BE2C (cell line): ENCODE data around the gene AP4E1.

ENCODE experiments used
- DNase-seq: peaks from one replicate; pipeline ENCODE4 v3.0.0-alpha.2; 2020
- H3K27me3 ChIP-seq: fragments of 250-450 bp; sonication (Bioruptor Pico); 2 replicates; pipeline ENCODE4 v1.5.1; 2020; ENCODE audit warnings: mild to moderate bottlenecking
- H3K36me3 ChIP-seq: fragments of 250-450 bp; sonication (Bioruptor Pico); 2 replicates; pipeline ENCODE4 v1.5.1; 2020; ENCODE audit warnings: mild to moderate bottlenecking
- H3K4me1 ChIP-seq: fragments of 250-450 bp; sonication (Bioruptor Pico); 2 replicates; pipeline ENCODE4 v1.5.1; 2020
- H3K4me3 ChIP-seq: 2 replicates; pipeline ENCODE4 v1.5.1; 2011; ENCODE audit warnings: low read depth, low read length
- H3K9me3 ChIP-seq: fragments of 250-450 bp; sonication (Bioruptor Pico); 2 replicates; pipeline ENCODE4 v1.5.1; 2020
- TF ChIP-seq, protein P1 (sequence below): IDR thresholded peaks from 2 replicates; pipeline ENCODE4 v1.5.1; 2012; ENCODE audit warnings: mild to moderate bottlenecking, low read depth, low read length

Gene AP4E1

DNA sequence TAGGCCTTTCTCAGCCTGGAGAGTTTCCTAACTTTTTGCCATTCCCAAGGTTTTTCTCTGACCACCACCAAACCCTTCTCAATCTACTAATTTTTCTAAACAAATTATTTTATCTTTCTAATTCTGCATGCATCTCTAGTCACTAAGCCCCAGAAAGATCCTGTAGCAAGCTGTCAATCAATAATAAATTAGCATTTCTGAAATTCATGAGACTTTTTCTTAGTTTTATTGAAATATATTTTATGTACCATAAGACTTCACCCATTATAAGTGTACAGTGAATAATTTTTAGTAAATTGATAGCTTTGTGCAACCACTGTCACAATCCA lies 22.4 kb upstream of the AP4E1 start:
- Histone ChIP-seq H3K27me3 (no peaks in the 10 kb centered on the region), H3K4me1 (no peaks in the 10 kb centered on the region), H3K36me3 (no peaks in the 10 kb centered on the region), H3K9me3 (no peaks in the 10 kb centered on the region), H3K4me3 (no peak overlapping the region)
- no peak for DNase-seq
- TF ChIP-seq, protein P1, sequence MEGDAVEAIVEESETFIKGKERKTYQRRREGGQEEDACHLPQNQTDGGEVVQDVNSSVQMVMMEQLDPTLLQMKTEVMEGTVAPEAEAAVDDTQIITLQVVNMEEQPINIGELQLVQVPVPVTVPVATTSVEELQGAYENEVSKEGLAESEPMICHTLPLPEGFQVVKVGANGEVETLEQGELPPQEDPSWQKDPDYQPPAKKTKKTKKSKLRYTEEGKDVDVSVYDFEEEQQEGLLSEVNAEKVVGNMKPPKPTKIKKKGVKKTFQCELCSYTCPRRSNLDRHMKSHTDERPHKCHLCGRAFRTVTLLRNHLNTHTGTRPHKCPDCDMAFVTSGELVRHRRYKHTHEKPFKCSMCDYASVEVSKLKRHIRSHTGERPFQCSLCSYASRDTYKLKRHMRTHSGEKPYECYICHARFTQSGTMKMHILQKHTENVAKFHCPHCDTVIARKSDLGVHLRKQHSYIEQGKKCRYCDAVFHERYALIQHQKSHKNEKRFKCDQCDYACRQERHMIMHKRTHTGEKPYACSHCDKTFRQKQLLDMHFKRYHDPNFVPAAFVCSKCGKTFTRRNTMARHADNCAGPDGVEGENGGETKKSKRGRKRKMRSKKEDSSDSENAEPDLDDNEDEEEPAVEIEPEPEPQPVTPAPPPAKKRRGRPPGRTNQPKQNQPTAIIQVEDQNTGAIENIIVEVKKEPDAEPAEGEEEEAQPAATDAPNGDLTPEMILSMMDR = no peak

DNA sequence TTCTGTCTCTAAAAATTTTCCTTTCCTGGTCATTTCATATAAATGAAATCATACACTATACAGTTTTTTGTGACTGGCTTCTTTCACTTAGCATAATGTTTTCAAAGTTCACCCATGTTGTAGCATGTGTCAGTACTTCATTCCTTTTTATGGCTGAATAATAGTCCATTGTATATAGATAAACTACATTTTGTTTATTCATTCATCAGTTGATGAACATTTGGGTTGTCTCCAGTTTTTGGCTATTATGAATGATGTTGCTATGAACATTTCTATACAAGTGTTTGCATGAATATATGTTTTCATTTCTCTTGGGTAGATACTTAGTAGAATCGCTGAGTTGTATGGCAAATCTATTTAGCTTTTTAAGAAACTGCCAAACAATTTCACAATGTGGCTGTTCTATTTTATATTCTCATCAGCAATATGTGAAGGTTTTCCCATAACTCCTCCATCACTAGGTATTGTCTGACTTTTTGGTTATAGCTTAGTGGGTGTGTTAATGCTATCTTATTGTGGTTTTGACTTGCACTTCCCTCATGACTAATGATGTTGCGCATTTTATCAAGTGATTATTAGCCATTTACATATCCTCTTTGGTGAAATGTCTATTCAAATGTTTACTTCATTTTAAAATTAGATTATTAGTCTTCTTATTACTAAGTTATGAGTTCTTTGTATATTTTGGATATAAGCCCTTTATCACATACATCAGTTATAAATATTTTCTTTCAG lies 21.7 kb upstream of the AP4E1 start:
- no peak for DNase-seq
- TF ChIP-seq, protein P1 = no peak
- H3K4me3 ChIP-seq = no peak overlapping the region
- no peaks in the 10 kb centered on the region for H3K36me3 ChIP-seq
- no peaks in the 10 kb centered on the region for H3K9me3 ChIP-seq
- no peaks in the 10 kb centered on the region for H3K4me1 ChIP-seq
- no peaks in the 10 kb centered on the region for H3K27me3 ChIP-seq

DNA sequence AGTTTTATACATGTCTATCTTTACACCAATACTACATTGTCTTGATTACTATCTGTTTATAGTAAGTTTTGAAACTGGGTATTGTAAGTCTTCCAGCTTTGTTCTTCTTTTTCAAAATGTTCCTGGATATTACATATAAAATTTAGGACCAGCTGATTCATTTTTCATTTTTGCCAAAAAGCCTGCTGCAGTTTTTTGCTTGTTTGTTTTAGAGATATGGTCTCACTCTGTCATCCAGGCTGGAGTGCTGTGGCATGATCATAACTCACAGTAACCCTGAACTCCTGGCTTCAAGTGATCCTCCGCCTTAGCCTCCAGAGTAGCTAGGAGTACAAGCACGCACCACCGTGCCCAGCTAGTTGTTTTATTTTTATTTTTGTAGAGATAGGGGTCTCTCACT lies 20.4 kb upstream of the AP4E1 start:
- no peaks in the 10 kb centered on the region for H3K4me1 ChIP-seq
- no peaks in the 10 kb centered on the region for H3K36me3 ChIP-seq
- TF ChIP-seq, protein P1 = no peak
- DNase-seq = no peak
- no peaks in the 10 kb centered on the region for H3K27me3 ChIP-seq
- H3K9me3 ChIP-seq = no peaks in the 10 kb centered on the region
- no peak overlapping the region for H3K4me3 ChIP-seq

DNA sequence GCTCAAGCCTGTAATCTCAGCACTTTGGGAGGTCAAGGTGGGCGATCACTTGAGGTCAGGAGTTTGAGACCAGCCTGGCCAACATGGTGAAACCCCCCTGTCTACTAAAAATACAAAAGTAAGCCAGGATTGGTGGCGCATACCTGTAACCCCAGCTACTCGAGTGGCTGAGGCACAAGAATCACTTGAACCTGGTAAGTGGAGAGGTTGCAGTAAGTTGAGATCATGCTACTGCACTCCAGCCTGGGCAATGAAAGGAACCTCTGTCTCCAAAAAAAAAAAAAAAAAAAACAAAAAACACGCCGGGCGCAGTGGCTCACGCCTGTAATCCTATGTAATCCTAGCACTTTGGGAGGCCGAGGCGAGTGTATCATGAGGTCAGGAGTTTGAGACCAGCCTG lies 18.9 kb upstream of the AP4E1 start:
- Histone ChIP-seq H3K9me3 (no peaks in the 10 kb centered on the region), H3K4me1 (no peaks in the 10 kb centered on the region), H3K4me3 (no peak overlapping the region), H3K27me3 (no peaks in the 10 kb centered on the region), H3K36me3 (no peaks in the 10 kb centered on the region)
- no peak for DNase-seq
- TF ChIP-seq, protein P1 = no peak

DNA sequence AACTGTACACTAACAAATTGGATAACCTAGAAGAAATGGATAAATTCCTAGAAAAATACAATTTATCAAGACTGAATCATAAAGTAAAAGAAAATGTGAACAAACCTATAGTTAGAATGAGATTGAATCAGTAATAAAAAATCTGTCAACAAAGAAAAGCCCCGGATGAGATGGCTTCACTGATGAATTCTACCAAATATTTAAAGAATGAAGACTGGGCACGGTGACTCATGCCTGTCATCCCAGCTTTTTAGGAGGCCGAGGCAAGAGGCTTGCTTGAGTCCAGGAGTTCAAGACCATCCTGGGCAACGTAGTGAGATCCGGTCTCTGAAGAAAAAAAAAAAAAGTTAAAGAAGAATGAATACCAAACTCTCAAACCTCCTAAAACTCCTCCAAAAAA lies 17.7 kb upstream of the AP4E1 start:
- Histone ChIP-seq H3K27me3 (no peaks in the 10 kb centered on the region), H3K4me3 (no peak overlapping the region), H3K4me1 (no peaks in the 10 kb centered on the region), H3K9me3 (no peaks in the 10 kb centered on the region), H3K36me3 (no peaks in the 10 kb centered on the region)
- no peak for DNase-seq
- TF ChIP-seq, protein P1 = no peak

DNA sequence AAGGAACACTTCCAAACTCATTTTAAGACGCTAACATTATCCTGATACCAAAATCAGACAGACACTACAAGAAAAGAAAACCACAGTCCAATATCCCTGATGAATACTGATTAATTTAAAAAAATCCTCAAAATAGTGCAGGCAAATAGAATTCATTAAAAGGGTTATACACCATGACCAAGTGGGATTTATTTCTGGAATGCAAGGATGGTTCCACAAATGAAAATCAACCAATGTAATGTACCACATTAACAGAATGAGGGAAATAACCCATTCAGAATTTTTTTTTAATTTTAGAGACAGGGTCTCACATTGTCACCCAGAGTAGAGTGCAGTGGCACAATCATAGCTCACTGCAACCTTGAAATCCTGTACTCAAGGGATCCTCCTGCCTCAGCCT lies 17.3 kb upstream of the AP4E1 start:
- no peaks in the 10 kb centered on the region for H3K4me1 ChIP-seq
- H3K36me3 ChIP-seq = no peaks in the 10 kb centered on the region
- H3K4me3 ChIP-seq = no peak overlapping the region
- TF ChIP-seq, protein P1 = no peak
- no peaks in the 10 kb centered on the region for H3K9me3 ChIP-seq
- H3K27me3 ChIP-seq = no peaks in the 10 kb centered on the region
- no peak for DNase-seq
